Mesenchymal stem cell (in vitro differentiated cells and primary cell): ENCODE data around the gene SLCO3A1.

Experiments used
- DNase-seq: peaks from one replicate; pipeline ENCODE4 v3.0.0-alpha.2; 2013
- H2AFZ ChIP-seq: one replicate; pipeline ENCODE4 v1.6.1; 2013; ENCODE audit warnings: low read depth, mild to moderate bottlenecking, control low read depth, inconsistent platforms, low read length, moderate library complexity
- H2AK5ac ChIP-seq: 2 replicates; pipeline ENCODE4 v1.6.1; 2013; ENCODE audit warnings: low read length, moderate library complexity, mild to moderate bottlenecking, inconsistent platforms; ENCODE audit not compliant: severe bottlenecking
- H2BK120ac ChIP-seq: one replicate; pipeline ENCODE4 v1.6.1; 2013; ENCODE audit warnings: low read depth, mild to moderate bottlenecking, inconsistent platforms, low read length, moderate library complexity
- H2BK12ac ChIP-seq, 2 experiments: one replicate each; pipeline ENCODE4 v1.6.1; 2013; ENCODE audit warnings: inconsistent platforms in 2 of 2, low read length in 2 of 2, mild to moderate bottlenecking in 2 of 2, moderate library complexity in 2 of 2, control low read depth in 1 of 2
- H2BK15ac ChIP-seq: one replicate; pipeline ENCODE4 v1.6.1; 2013; ENCODE audit warnings: mild to moderate bottlenecking, low read depth, inconsistent platforms; ENCODE audit not compliant: poor library complexity, severe bottlenecking
- H2BK5ac ChIP-seq: 2 replicates; pipeline ENCODE4 v1.6.1; 2013; ENCODE audit warnings: low read depth, mild to moderate bottlenecking, low read length, control low read depth, inconsistent platforms; ENCODE audit not compliant: poor library complexity, severe bottlenecking
- H3K14ac ChIP-seq, 2 experiments: one replicate each; pipeline ENCODE4 v1.6.1; 2013; ENCODE audit warnings: inconsistent platforms in 2 of 2, low read length in 2 of 2, control low read depth in 1 of 2, mild to moderate bottlenecking in 1 of 2, moderate library complexity in 1 of 2
- H3K18ac ChIP-seq, 2 experiments: one replicate each; pipeline ENCODE4 v1.6.1; 2013; ENCODE audit warnings: inconsistent platforms in 2 of 2, low read length in 2 of 2, control low read depth in 1 of 2, low read depth in 1 of 2, mild to moderate bottlenecking in 1 of 2
- H3K23ac ChIP-seq, 2 experiments: one replicate each; pipeline ENCODE4 v1.6.1; 2013; ENCODE audit warnings: inconsistent platforms in 2 of 2, low read length in 2 of 2, mild to moderate bottlenecking in 2 of 2, moderate library complexity in 2 of 2, control low read depth in 1 of 2
- H3K27ac ChIP-seq: 2 replicates; pipeline ENCODE4 v1.5.1; 2013; ENCODE audit warnings: mild to moderate bottlenecking, moderate library complexity, low read length, control low read depth, inconsistent platforms; ENCODE audit not compliant: poor library complexity, severe bottlenecking
- H3K27me3 ChIP-seq, 2 experiments: 2 replicates each; pipeline versions ENCODE4 v1.6.1 to v1.7.0; 2013; ENCODE audit warnings: low read length in 2 of 2, mild to moderate bottlenecking in 2 of 2, moderate library complexity in 2 of 2, control low read depth in 1 of 2, inconsistent platforms in 1 of 2; ENCODE audit not compliant: control insufficient read depth in 1 of 2, insufficient read depth in 1 of 2
- H3K36me3 ChIP-seq, 2 experiments: 2 replicates each; pipeline versions ENCODE4 v1.6.1 to v1.7.0; 2013; ENCODE audit warnings: low read length in 2 of 2, control low read depth in 1 of 2, inconsistent platforms in 1 of 2, low read depth in 1 of 2, mild to moderate bottlenecking in 1 of 2; ENCODE audit not compliant: insufficient read depth in 2 of 2, control insufficient read depth in 1 of 2
- H3K4ac ChIP-seq, 2 experiments: one replicate each; pipeline ENCODE4 v1.6.1; 2013; ENCODE audit warnings: inconsistent platforms in 2 of 2, low read length in 2 of 2, mild to moderate bottlenecking in 2 of 2, moderate library complexity in 2 of 2, control low read depth in 1 of 2, low read depth in 1 of 2
- H3K4me1 ChIP-seq: 2 replicates; pipeline ENCODE4 v1.6.1; 2013; ENCODE audit warnings: low read depth, low read length, control low read depth; ENCODE audit not compliant: control insufficient read depth, insufficient read depth
- H3K4me2 ChIP-seq: 2 replicates; pipeline ENCODE4 v1.6.1; 2013; ENCODE audit warnings: low read length, mild to moderate bottlenecking, inconsistent platforms; ENCODE audit not compliant: poor library complexity, severe bottlenecking
- H3K4me3 ChIP-seq, 2 experiments: 2 replicates each; pipeline versions ENCODE4 v1.5.1 to v1.7.0; 2013; ENCODE audit warnings: low read length in 2 of 2, mild to moderate bottlenecking in 2 of 2, control low read depth in 1 of 2, low read depth in 1 of 2; ENCODE audit not compliant: insufficient read depth in 1 of 2
- H3K79me1 ChIP-seq: replicated peaks from 2 replicates; pipeline ENCODE4 v1.6.1; 2013; ENCODE audit warnings: mild to moderate bottlenecking, control low read depth, low read length, inconsistent platforms; ENCODE audit not compliant: poor library complexity, severe bottlenecking
- H3K9ac ChIP-seq: 2 replicates; pipeline ENCODE4 v1.7.0; 2013; ENCODE audit warnings: mild to moderate bottlenecking, low read length, moderate library complexity
- H3K9me3 ChIP-seq: 2 replicates; pipeline ENCODE4 v1.7.0; 2013; ENCODE audit warnings: mild to moderate bottlenecking, low read length; ENCODE audit not compliant: control insufficient read depth
- H4K8ac ChIP-seq: one replicate; pipeline ENCODE4 v1.6.1; 2013; ENCODE audit warnings: inconsistent platforms, mild to moderate bottlenecking, low read length, moderate library complexity
- H4K91ac ChIP-seq: one replicate; pipeline ENCODE4 v1.6.1; 2013; ENCODE audit warnings: mild to moderate bottlenecking, low read length, inconsistent platforms
- WGBS: methylation state at CpG from one replicate; pipeline ENCODE4 v1.1.7; 2013; ENCODE audit warnings: mixed read lengths; 5-methylcytosine and 5-hydroxymethylcytosine counted together

SLCO3A1 gene

DNA sequence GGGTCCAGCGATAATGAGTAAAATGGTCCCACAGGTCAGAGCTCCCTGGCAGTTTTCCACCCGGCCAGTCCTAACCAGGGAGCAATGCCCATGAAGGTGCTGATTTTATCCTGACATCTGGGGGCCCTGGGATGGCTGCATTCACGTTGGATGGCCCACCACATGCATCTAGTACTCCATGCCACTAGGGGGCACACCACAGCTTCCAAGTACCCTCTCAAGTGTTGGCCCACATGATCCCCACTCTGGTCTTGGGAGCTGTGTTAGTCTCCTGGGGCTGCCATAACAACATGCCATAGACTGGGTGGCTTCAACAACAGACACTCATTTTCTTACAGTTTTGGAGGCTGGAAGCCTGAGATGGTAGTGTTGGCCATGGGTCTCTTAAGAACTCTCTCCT lies 225.5 kb downstream of the SLCO3A1 start:
- no peak overlapping the region for H2BK12ac ChIP-seq
- H4K8ac ChIP-seq = no peak overlapping the region
- H3K23ac ChIP-seq = no peak overlapping the region
- H3K18ac ChIP-seq = no peak overlapping the region
- peak overlapping the region; percentile 32 for H2AFZ ChIP-seq
- H3K79me1 ChIP-seq = no peaks in the 10 kb centered on the region
- no peak overlapping the region for H3K4me3 ChIP-seq
- DNase-seq = no peak
- no peaks in the 10 kb centered on the region for H3K9me3 ChIP-seq
- no peak overlapping the region for H3K4me2 ChIP-seq
- no peak overlapping the region for H3K9ac ChIP-seq
- H2BK5ac ChIP-seq = no peak overlapping the region
- no peak overlapping the region for H3K4ac ChIP-seq
- H2AK5ac ChIP-seq = no peak overlapping the region
- H2BK15ac ChIP-seq = no peak overlapping the region
- H3K4me1 ChIP-seq = no peaks in the 10 kb centered on the region
- H3K36me3 ChIP-seq = no peaks in the 10 kb centered on the region
- no peak overlapping the region for H3K27ac ChIP-seq
- WGBS = 71% methylated on average over 3 of the region's 3 CpGs
- H3K27me3 ChIP-seq = no peaks in the 10 kb centered on the region
- H2BK120ac ChIP-seq = no peak overlapping the region
- H3K14ac ChIP-seq = no peak overlapping the region
- no peak overlapping the region for H4K91ac ChIP-seq

DNA sequence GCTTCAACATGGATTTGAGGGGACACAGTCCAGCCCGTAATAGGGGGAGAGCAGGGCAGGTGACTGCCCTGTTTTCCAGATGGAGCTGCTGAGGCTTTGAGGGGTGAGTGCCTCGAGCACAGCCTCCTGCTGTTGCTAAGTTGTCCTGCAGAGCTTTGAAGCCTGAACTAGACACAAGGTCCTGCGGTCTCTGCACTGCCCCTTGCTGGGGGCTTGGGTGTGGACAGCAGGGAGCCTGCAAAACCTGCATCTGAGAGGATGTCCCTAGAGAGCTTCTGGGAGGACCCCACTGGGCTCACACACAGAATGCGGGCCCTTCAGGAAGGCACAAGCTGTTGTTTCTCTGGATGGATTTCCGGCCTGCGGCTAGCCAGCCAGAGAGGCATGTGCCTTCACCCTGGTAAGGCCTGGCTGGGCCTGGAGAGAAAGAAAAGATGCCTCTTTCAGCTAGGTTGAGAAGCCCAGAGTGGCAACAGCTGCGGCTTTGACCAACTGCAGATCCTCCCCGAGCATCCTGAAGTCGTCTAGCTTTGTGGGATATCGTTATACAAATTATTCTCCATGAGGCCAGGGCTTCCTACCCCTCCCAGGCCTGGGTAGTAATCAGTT lies 226.2 kb downstream of the SLCO3A1 start:
- H2BK15ac ChIP-seq = no peak overlapping the region
- H4K91ac ChIP-seq = no peak overlapping the region
- H3K18ac ChIP-seq = no peak overlapping the region
- 87% methylated on average over 10 of the region's 10 CpGs for whole genome bisulfite sequencing
- no peak overlapping the region for H2BK12ac ChIP-seq
- no peaks in the 10 kb centered on the region for H3K27me3 ChIP-seq
- H3K79me1 ChIP-seq = no peaks in the 10 kb centered on the region
- H3K4ac ChIP-seq = no peak overlapping the region
- DNase-seq = no peak
- H2AK5ac ChIP-seq = no peak overlapping the region
- no peaks in the 10 kb centered on the region for H3K4me1 ChIP-seq
- H3K23ac ChIP-seq = no peak overlapping the region
- no peak overlapping the region for H3K4me3 ChIP-seq
- no peak overlapping the region for H3K9ac ChIP-seq
- H3K14ac ChIP-seq = no peak overlapping the region
- no peaks in the 10 kb centered on the region for H3K9me3 ChIP-seq
- no peaks in the 10 kb centered on the region for H3K36me3 ChIP-seq
- H2AFZ ChIP-seq = no peak overlapping the region
- no peak overlapping the region for H3K27ac ChIP-seq
- no peak overlapping the region for H2BK5ac ChIP-seq
- no peak overlapping the region for H3K4me2 ChIP-seq
- no peak overlapping the region for H2BK120ac ChIP-seq
- no peak overlapping the region for H4K8ac ChIP-seq

GRCh38 chr15:92082006-92082843 lies 228.7 kb downstream of the SLCO3A1 start:
- Histone ChIP-seq H3K27me3 (no peaks in the 10 kb centered on the region), H3K36me3 (no peaks in the 10 kb centered on the region), H3K79me1 (no peaks in the 10 kb centered on the region), H4K8ac (no peak overlapping the region), H2AFZ (no peak overlapping the region), H3K4me3 (no peak overlapping the region), H2BK12ac (no peak overlapping the region), H2AK5ac (no peak overlapping the region), H3K23ac (no peak overlapping the region), H3K27ac (no peak overlapping the region), H2BK15ac (no peak overlapping the region), H3K9ac (peak overlapping the region; percentile 11), H3K14ac (no peak overlapping the region), H4K91ac (no peak overlapping the region), H2BK120ac (no peak overlapping the region), H2BK5ac (no peak overlapping the region), H3K4me2 (no peak overlapping the region), H3K9me3 (no peaks in the 10 kb centered on the region), H3K4ac (no peak overlapping the region), H3K18ac (no peak overlapping the region), H3K4me1 (no peaks in the 10 kb centered on the region)
- DNase-seq = peak; percentile 46
- WGBS = 25% methylated on average over 9 of the region's 10 CpGs

DNA sequence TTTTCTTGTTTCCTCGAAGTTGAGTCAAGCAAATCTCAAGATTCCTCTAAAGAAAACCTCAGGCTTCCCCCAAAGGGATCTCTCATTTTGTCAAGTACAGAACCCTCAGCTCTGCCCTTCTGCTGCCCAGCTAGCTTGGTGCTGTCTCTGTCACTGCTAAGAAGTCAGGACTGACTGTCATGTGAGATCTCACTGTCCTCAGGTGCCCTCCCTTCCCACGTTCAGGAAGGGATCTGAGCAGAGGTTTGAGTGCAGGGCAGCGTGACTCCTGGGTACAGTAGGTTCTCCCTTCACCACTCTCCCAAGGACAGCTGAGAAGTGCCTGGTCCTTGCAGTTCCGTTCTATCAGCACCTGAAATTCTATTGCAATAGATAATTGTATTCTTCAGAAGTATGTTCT lies 229.7 kb downstream of the SLCO3A1 start:
- DNase-seq = no peak
- no peak overlapping the region for H3K4me2 ChIP-seq
- no peak overlapping the region for H3K18ac ChIP-seq
- no peaks in the 10 kb centered on the region for H3K9me3 ChIP-seq
- WGBS = 67% methylated on average over 3 of the region's 4 CpGs
- no peak overlapping the region for H2AK5ac ChIP-seq
- H3K27me3 ChIP-seq = no peaks in the 10 kb centered on the region
- H3K4ac ChIP-seq = no peak overlapping the region
- no peak overlapping the region for H2BK120ac ChIP-seq
- H3K4me3 ChIP-seq = no peak overlapping the region
- no peaks in the 10 kb centered on the region for H3K79me1 ChIP-seq
- no peak overlapping the region for H3K23ac ChIP-seq
- no peaks in the 10 kb centered on the region for H3K4me1 ChIP-seq
- H3K27ac ChIP-seq = no peak overlapping the region
- H3K9ac ChIP-seq = no peak overlapping the region
- no peak overlapping the region for H3K14ac ChIP-seq
- no peak overlapping the region for H2AFZ ChIP-seq
- H2BK12ac ChIP-seq = no peak overlapping the region
- no peak overlapping the region for H4K91ac ChIP-seq
- no peak overlapping the region for H2BK15ac ChIP-seq
- no peaks in the 10 kb centered on the region for H3K36me3 ChIP-seq
- H4K8ac ChIP-seq = no peak overlapping the region
- no peak overlapping the region for H2BK5ac ChIP-seq
